ENCODE data around the gene ADAP1. TPM values are rescaled to one million over a fixed set of nuclear protein-coding genes. Genes with fewer than 3 reads are reported as not detected.

ADAP1 gene
- total RNA-seq, 4 donors from 2014 or later, result 9.1 to 18.8 (median 9.9) TPM

DNA sequence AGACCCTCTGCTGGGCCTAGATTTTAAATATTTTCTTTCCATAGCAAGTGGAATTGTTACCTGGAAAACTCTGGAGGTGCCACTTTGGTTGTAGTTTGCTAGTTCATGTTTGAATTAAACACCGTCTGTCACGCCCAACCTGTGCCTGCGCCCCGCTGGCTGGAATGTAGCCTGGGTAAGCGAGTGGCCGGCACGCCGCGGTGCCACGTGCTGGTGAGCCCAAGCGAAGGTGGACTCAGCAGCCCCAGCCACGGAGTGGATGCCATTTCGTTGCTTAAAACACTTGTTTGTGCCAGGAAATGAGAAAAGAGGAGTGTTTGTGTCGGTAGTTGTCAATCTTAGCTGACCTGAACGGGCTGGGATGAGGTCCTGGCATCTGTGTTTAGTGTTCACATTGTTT lies 75.4 kb downstream of the ADAP1 start:
- intact Hi-C loops (cut with DNase I; ENCODE audit: low total_unique reads), result loop anchor here (10.0 kb wide), 1 partner anchor 554 kb away; no protein-coding TSS in a partner anchor
- TF ChIP-seq, protein P1, sequence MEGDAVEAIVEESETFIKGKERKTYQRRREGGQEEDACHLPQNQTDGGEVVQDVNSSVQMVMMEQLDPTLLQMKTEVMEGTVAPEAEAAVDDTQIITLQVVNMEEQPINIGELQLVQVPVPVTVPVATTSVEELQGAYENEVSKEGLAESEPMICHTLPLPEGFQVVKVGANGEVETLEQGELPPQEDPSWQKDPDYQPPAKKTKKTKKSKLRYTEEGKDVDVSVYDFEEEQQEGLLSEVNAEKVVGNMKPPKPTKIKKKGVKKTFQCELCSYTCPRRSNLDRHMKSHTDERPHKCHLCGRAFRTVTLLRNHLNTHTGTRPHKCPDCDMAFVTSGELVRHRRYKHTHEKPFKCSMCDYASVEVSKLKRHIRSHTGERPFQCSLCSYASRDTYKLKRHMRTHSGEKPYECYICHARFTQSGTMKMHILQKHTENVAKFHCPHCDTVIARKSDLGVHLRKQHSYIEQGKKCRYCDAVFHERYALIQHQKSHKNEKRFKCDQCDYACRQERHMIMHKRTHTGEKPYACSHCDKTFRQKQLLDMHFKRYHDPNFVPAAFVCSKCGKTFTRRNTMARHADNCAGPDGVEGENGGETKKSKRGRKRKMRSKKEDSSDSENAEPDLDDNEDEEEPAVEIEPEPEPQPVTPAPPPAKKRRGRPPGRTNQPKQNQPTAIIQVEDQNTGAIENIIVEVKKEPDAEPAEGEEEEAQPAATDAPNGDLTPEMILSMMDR (IDR thresholded peaks at IDR 0.05), result no peak
- no peak for TF ChIP-seq POLR2A (IDR thresholded peaks at IDR 0.05)
- 87% methylated on average over 15 of the region's 15 CpGs for WGBS, 2 donors
- no peak for DNase-seq (ENCODE audit: low spot score in 2 of 2)
- no peak overlapping the region for H3K4me3 ChIP-seq (ENCODE audit: low read depth, poor library complexity, severe bottlenecking)

DNA sequence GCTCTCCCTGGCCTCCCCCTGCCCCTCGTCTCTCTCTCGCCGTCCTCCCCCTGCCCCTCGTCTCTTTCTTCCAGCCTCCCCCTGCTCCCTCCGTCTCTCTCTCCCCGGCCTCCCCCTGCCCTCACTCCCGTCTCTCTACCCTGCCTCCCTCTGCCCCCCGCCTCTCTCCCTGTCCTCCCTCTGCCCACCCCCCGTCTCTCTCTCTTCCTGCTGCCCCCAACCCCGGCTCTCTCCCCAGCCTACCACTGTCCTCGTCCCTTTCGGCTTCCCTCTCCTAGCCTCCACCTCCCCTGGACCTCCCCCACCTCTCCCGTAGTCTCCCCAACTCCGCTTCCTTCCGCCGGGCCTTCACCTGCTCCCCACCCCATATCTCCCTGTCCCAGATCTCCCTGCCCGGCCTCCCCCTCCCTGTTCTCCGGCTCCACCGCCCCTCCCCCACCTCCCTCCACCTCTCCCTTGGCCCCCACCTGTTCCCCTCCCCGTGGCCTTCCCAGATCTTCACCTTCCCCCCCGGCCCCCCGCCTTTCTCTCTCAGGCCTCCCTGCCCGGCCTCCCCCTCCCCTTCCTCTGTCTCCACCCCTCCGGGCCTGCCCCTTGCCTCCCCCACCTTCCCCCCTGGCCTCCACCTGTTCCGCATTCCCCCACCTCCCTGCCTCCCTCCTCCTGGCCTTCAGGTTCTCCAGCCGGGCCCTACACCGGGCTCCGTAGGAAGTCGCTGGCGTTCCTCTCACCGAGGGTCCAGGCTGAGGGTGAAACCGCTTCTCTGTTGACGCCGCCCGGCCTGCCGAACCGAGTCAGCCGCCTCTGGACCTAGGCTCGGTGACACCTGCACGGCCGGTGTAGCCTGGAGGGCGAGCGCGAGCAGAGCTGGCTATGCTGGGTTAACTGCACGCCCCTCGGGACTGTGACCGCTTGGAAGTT lies 76.9 kb downstream of the ADAP1 start:
- DNase-seq (ENCODE audit: low spot score in 2 of 2), result no peak
- TF ChIP-seq, protein P1 (IDR thresholded peaks at IDR 0.05), result no peak
- TF ChIP-seq POLR2A (IDR thresholded peaks at IDR 0.05), result no peak
- H3K4me3 ChIP-seq (ENCODE audit: low read depth, poor library complexity, severe bottlenecking), result peak overlapping the region; percentile 84
- WGBS, 2 donors, result 5 to 9% methylated on average over 20 to 30 of the region's 47 CpGs
- intact Hi-C loops (cut with DNase I; ENCODE audit: low total_unique reads), result loop anchor here (10.0 kb wide), 1 partner anchor 553 kb away; no protein-coding TSS in a partner anchor

DNA sequence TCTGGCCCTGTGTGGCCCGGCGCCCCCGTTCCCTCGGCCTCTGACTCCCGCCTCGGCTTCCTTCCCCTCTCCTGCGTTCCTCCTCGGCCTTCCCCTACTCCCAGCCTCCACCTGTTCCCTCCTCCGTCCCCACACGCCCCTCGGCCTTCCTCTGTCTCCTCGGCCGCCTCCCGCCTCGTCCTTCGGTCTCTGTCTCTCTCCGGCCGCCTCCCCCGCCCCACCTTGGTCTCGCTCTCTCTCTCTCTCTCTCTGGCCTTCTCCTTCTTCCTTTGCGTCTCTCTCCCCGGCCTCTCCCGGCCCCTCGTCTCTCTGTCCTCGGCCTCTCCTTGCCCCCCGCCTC lies 77.5 kb downstream of the ADAP1 start:
- H3K4me3 ChIP-seq (ENCODE audit: low read depth, poor library complexity, severe bottlenecking), result peak overlapping the region; percentile 84
- DNase-seq (ENCODE audit: low spot score in 2 of 2), result peak in 1 of 2 donors; percentile 47
- TF ChIP-seq POLR2A (IDR thresholded peaks at IDR 0.05), result no peak
- TF ChIP-seq, protein P1 (IDR thresholded peaks at IDR 0.05), result no peak
- 1% methylated on average over 26 of the region's 26 CpGs for WGBS, 2 donors
- intact Hi-C loops (cut with DNase I; ENCODE audit: low total_unique reads), result loop anchor here (10.0 kb wide), 1 partner anchor 552 kb away; no protein-coding TSS in a partner anchor

DNA sequence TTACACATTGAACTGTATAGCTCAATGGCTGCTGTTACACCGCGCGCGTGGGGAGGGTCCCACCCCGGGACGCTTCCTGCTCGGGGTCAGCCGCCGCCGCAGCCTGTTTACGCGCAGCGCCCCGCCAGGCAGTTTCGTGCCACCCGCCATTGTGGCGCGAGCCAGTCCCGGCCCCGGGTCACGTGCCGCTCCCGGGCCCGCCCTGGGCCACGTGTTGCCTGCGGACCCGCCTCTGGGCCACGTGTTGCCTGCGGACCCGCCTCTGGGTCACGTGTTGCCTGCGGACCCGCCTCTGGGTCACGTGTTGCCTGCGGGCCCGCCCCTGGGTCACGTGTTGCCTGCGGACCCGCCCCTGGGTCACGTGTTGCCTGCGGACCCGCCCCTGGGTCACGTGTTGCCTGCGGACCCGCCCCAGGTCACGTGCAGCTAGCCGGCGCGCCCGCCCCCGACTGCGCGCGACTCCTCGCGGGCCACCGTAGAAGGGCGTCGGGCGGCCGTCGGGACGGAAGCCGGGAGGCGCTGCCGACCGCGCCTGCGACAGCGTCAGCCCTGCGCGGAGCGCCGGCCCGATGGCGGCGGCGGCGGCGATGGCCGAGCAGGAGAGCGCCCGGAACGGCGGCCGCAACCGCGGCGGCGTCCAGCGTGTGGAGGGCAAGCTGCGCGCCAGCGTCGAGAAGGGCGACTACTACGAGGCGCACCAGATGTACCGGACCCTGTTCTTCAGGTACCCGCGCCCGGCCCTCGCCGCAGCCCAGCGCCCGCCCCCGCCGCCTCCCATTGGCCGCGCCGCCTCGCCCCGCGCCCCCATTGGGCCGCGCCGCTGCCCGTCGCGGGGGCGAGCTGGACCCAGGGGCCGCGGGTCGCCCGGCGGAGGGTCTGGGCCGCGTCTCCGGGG lies 78.2 kb downstream of the ADAP1 start, which contains the start of gene GET4:
GET4 (plus strand) TSS at position 478 of the 895 bp plus-strand sequence; CDS start at position 570, 92 bp downstream.
- intact Hi-C loops (cut with DNase I; ENCODE audit: low total_unique reads), result loop anchor here (10.0 kb wide), 1 partner anchor 552 kb away; no protein-coding TSS in a partner anchor
- 0 to 1% methylated on average over 60 to 68 of the region's 129 CpGs for WGBS, 2 donors
- DNase-seq (ENCODE audit: low spot score in 2 of 2), result peak; percentile 94 to 99
- peak within 1 kb of the TSS; percentile 84 for H3K4me3 ChIP-seq (ENCODE audit: low read depth, poor library complexity, severe bottlenecking)
- peak in 1 of 2 donors; percentile 74 for TF ChIP-seq POLR2A (IDR thresholded peaks at IDR 0.05)
- TF ChIP-seq, protein P1 (IDR thresholded peaks at IDR 0.05), result no peak

DNA sequence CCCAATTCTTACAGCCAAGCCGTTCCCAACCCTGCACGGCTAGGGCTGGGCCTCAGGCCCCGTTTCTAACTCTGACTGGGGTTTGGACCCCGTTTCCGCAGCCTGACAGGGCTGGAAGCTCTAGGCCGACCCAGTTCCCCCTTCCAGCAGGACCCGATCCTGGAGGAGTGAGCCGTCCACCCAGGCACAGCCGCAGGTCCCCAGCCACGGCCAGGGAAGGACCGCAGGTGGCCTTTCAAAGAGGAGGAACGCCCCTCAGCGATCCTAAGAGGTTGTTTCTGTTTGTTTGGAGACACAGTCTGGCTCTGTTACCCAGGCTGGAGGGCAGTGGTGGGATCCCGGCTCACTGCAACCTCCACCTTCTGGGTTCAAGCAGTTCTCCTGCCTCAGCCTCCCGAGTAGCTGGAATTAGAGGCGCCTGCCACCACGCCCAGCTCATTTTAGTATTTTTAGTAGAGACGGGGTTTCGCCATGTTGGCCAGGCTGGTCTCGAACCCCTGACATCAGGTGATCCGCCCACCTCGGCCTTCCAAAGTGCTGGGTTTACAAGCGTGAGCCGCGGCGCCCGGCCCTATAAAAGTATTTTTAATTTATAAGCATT lies 78.9 kb downstream of the ADAP1 start:
- WGBS, 2 donors, result 60 to 63% methylated on average over 26 to 27 of the region's 27 CpGs
- TF ChIP-seq, protein P1 (IDR thresholded peaks at IDR 0.05), result no peak
- TF ChIP-seq POLR2A (IDR thresholded peaks at IDR 0.05), result no peak
- H3K4me3 ChIP-seq (ENCODE audit: low read depth, poor library complexity, severe bottlenecking), result no peak overlapping the region
- intact Hi-C loops (cut with DNase I; ENCODE audit: low total_unique reads), result loop anchor here (10.0 kb wide), 1 partner anchor 551 kb away; no protein-coding TSS in a partner anchor
- peak in 1 of 2 donors; percentile 56 for DNase-seq (ENCODE audit: low spot score in 2 of 2)

Data from lower leg skin (tissue), 4 donors.